IMR-90 (cell line): ENCODE measurements around the gene WDR45B. TPM values are rescaled to one million over a fixed set of nuclear protein-coding genes. Genes with fewer than 3 reads are reported as not detected.

ENCODE experiments used
- ATAC-seq: fragments of 200-7000 bp; cut with Tn5 transposase; 2 replicates; pipeline ENCODE4 v1.9.1; 2020; ENCODE audit warnings: low read depth, mild to moderate bottlenecking, moderate library complexity
- BruUV-seq: library from RNA; stranded (reverse); fragments of 400-500 nt; replicated peaks from 2 replicates; lab custom pipeline; 2021; lab: Mats Ljungman, UMichigan
- CTCF ChIA-PET: fragments of 300-600 bp; formaldehyde crosslinking; extraction: SDS; loops from one replicate; lab custom pipeline; 2021; ENCODE audit warnings: antibody characterized with exemption; lab: Yijun Ruan, JAX
- POLR2A ChIA-PET: fragments of 300-600 bp; sonication (Branson Sonifier 250); formaldehyde crosslinking; loops from one replicate; lab custom pipeline; 2022; ENCODE audit warnings: antibody characterized with exemption; ENCODE audit not compliant: unreplicated experiment; lab: Charles Lee
- DNase-seq: peaks from one replicate; pipeline ENCODE4 v3.0.0; 2013
- H2AFZ ChIP-seq: replicated peaks from 2 replicates; pipeline ENCODE3; 2013; ENCODE audit warnings: low read length, mild to moderate bottlenecking; ENCODE audit not compliant: poor library complexity
- H2AK5ac ChIP-seq: 2 replicates; pipeline ENCODE4 v1.6.1; 2013; ENCODE audit warnings: low read depth, low read length, inconsistent platforms
- H2AK9ac ChIP-seq: replicated peaks from 2 replicates; pipeline ENCODE3; 2013; ENCODE audit warnings: mild to moderate bottlenecking, low read depth, low read length, moderate library complexity; ENCODE audit not compliant: poor library complexity
- H2BK120ac ChIP-seq: 2 replicates; pipeline ENCODE4 v1.6.1; 2013; ENCODE audit warnings: low read depth, low read length, inconsistent platforms
- H2BK15ac ChIP-seq: 3 replicates; pipeline ENCODE4 v1.6.1; 2013; ENCODE audit warnings: low read depth, low read length, inconsistent platforms
- H2BK20ac ChIP-seq: 2 replicates; pipeline ENCODE4 v1.6.1; 2013; ENCODE audit warnings: low read depth, mild to moderate bottlenecking, inconsistent platforms, low read length, moderate library complexity
- H2BK5ac ChIP-seq: 2 replicates; pipeline ENCODE4 v1.6.1; 2013; ENCODE audit warnings: mild to moderate bottlenecking, low read depth, low read length, inconsistent platforms; ENCODE audit not compliant: poor library complexity, severe bottlenecking
- H3K14ac ChIP-seq: replicated peaks from 2 replicates; pipeline ENCODE4 v1.6.1; 2013; ENCODE audit warnings: low read depth, low read length, inconsistent platforms
- H3K18ac ChIP-seq: 2 replicates; pipeline ENCODE4 v1.6.1; 2013; ENCODE audit warnings: low read depth, low read length, control low read depth
- H3K23ac ChIP-seq: 2 replicates; pipeline ENCODE4 v1.6.1; 2013; ENCODE audit warnings: low read depth, low read length, inconsistent platforms
- H3K27ac ChIP-seq: 2 replicates; pipeline ENCODE4 v1.5.1; 2013; ENCODE audit warnings: mild to moderate bottlenecking, control low read depth, low read length; ENCODE audit not compliant: insufficient read depth
- H3K27me3 ChIP-seq: 2 replicates; pipeline ENCODE4 v1.6.1; 2013; ENCODE audit warnings: low read length; ENCODE audit not compliant: control insufficient read depth, insufficient read depth
- H3K36me3 ChIP-seq: 2 replicates; pipeline ENCODE4 v1.6.1; 2013; ENCODE audit warnings: low read length, mixed read lengths; ENCODE audit not compliant: control insufficient read depth, insufficient read depth
- H3K4ac ChIP-seq: 2 replicates; pipeline ENCODE4 v1.6.1; 2013; ENCODE audit warnings: low read depth, low read length, inconsistent platforms
- H3K4me1 ChIP-seq: 2 replicates; pipeline ENCODE4 v1.6.1; 2013; ENCODE audit warnings: low read length, mixed read lengths; ENCODE audit not compliant: control insufficient read depth, insufficient read depth
- H3K4me2 ChIP-seq: 2 replicates; pipeline ENCODE4 v1.6.1; 2013; ENCODE audit warnings: low read depth, mild to moderate bottlenecking, control low read depth, low read length, moderate library complexity
- H3K4me3 ChIP-seq: 2 replicates; pipeline ENCODE4 v1.5.1; 2013; ENCODE audit warnings: low read depth, mild to moderate bottlenecking, control low read depth, low read length, moderate library complexity; ENCODE audit not compliant: insufficient read depth
- H3K56ac ChIP-seq: 2 replicates; pipeline ENCODE4 v1.6.1; 2013; ENCODE audit warnings: low read length, inconsistent platforms; ENCODE audit not compliant: insufficient read depth; ENCODE audit errors: extremely low read depth
- H3K79me1 ChIP-seq, 2 experiments: 2 replicates each; pipeline ENCODE4 v1.6.1; 2013; ENCODE audit warnings: low read length in 2 of 2, inconsistent platforms in 1 of 2, low read depth in 1 of 2
- H3K9ac ChIP-seq: 2 replicates; pipeline ENCODE4 v1.6.1; 2013; ENCODE audit warnings: low read depth, low read length, control low read depth
- H3K9me1 ChIP-seq: 2 replicates; pipeline ENCODE4 v1.6.1; 2013; ENCODE audit warnings: low read length, inconsistent platforms; ENCODE audit not compliant: insufficient read depth
- H3K9me3 ChIP-seq: 2 replicates; pipeline ENCODE4 v1.6.1; 2013; ENCODE audit warnings: low read length; ENCODE audit not compliant: control insufficient read depth, insufficient read depth
- H4K20me1 ChIP-seq: 2 replicates; pipeline ENCODE4 v1.6.1; 2013; ENCODE audit warnings: low read length, inconsistent platforms; ENCODE audit not compliant: insufficient read depth
- H4K5ac ChIP-seq: 2 replicates; pipeline ENCODE4 v1.6.1; 2013; ENCODE audit warnings: mild to moderate bottlenecking, low read depth, low read length, control low read depth
- H4K8ac ChIP-seq, 2 experiments: 2 replicates each; pipeline ENCODE4 v1.6.1; 2013; ENCODE audit warnings: low read depth in 2 of 2, low read length in 2 of 2, control low read depth in 1 of 2, inconsistent platforms in 1 of 2
- H4K91ac ChIP-seq: 2 replicates; pipeline ENCODE4 v1.6.1; 2013; ENCODE audit warnings: low read depth, low read length, inconsistent platforms; ENCODE audit not compliant: insufficient read depth
- WGBS, 2 experiments: methylation state at CpG; one replicate each; pipeline versions ENCODE4 v1.1.5 to v1.1.7; 2013; ENCODE audit warnings: missing lambda C conversion rate in 2 of 2; ENCODE audit not compliant: insufficient read length in 1 of 2; ENCODE audit errors: extremely low coverage in 2 of 2; 5-methylcytosine and 5-hydroxymethylcytosine counted together
- dilution Hi-C: fragments of 300-500 bp; cut with HindIII; formaldehyde crosslinking; loops from one replicate; pipeline ENCODE4 v1.14.3; 2018; ENCODE audit warnings: low sequenced_read_pairs; ENCODE audit not compliant: unreplicated experiment
- in situ Hi-C: fragments of 300-500 bp; cut with MboI; formaldehyde crosslinking; loops from 3 replicates; pipeline ENCODE4 v1.14.3; 2019; ENCODE audit warnings: low sequenced_read_pairs, inconsistent platforms, mixed read lengths
- intact Hi-C: fragments of 100-400 bp; cut with micrococcal nuclease; formaldehyde crosslinking; loops from 2 replicates; pipeline ENCODE4 v1.10.0; 2022
- polyA plus RNA-seq, 3 experiments: library from polyadenylated mRNA; depleted of rRNA; stranded (reverse); fragments of >200 nt; gene quantifications; 2 replicates each; pipeline ENCODE4 v1.2.3, GENCODE V29; 2012; ENCODE audit warnings: low replicate concordance in 1 of 3
- total RNA-seq: library from RNA; depleted of rRNA; stranded (reverse); fragments of >200 nt; gene quantifications from 2 replicates; pipeline ENCODE4 v1.2.3, GENCODE V29; 2012
- TF ChIP-seq, protein P1 (sequence below): conservative IDR thresholded peaks from 2 replicates; pipeline ENCODE4 v1.5.1; 2012; ENCODE audit warnings: mild to moderate bottlenecking, low read depth, low read length, improper control_type of control experiment

The WDR45B gene
- total and polyA plus RNA-seq, 2 of the 4 experiments (the other 2 are of a cell fraction) = 98.2 to 110 TPM

DNA sequence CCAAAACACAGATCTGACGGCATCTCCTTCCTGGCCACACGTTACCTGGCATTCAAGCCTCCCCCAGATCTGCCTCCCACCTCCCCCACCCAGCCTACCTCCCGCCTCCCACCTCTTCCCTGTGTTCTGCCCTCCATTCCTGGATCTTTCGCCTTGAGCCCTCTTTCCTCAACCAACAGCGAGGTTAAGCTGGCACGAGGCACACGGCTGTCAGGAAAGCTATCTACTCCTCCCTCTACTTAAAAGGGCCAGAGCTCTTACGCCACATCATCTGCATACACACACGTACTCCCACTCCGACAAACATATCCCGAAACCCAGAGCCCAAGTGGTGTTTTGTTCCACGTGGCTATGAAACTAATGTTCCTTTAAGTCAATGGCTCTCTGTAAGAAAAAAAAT is 18.0 kb downstream of the WDR45B start:
- H3K56ac ChIP-seq = no peak overlapping the region
- no peaks in the 10 kb centered on the region for H3K4me1 ChIP-seq

More for the DNA sequence above, 18.0 kb downstream of the WDR45B start:
- 100% methylated on average over 4 of the region's 12 CpGs; no CpG with 5 or more reads in 1 of the 2 experiments for WGBS, 2 experiments
- dilution Hi-C loops (no loop called here), in situ Hi-C loops (no loop called here), intact Hi-C loops (no loop called here)
- Histone ChIP-seq H3K18ac (no peak overlapping the region), H3K9me3 (no peaks in the 10 kb centered on the region), H2BK15ac (no peak overlapping the region), H4K5ac (no peak overlapping the region), H3K79me1 (peaks cover 50 to 83% of the 10 kb centered on the region in 2 experiments), H4K8ac (no peak overlapping the region), H2AK9ac (no peak overlapping the region), H4K20me1 (peaks cover 67% of the 10 kb centered on the region), H2AK5ac (no peak overlapping the region), H3K9me1 (0 out of 2 replicates have a peak, but pooled peaks cover 7% of the 10 kb centered on the region), H3K4me3 (no peak overlapping the region), H2BK120ac (no peak overlapping the region), H3K4ac (no peak overlapping the region), H2BK5ac (no peak overlapping the region), H4K91ac (no peak overlapping the region), H3K27ac (no peak overlapping the region), H3K23ac (no peak overlapping the region), H2AFZ (no peak overlapping the region), H3K9ac (no peak overlapping the region), H2BK20ac (no peak overlapping the region), H3K36me3 (peaks cover 52% of the 10 kb centered on the region), H3K14ac (no peak overlapping the region), H3K4me2 (no peak overlapping the region), H3K27me3 (no peaks in the 10 kb centered on the region)
- TF ChIP-seq, protein P1, sequence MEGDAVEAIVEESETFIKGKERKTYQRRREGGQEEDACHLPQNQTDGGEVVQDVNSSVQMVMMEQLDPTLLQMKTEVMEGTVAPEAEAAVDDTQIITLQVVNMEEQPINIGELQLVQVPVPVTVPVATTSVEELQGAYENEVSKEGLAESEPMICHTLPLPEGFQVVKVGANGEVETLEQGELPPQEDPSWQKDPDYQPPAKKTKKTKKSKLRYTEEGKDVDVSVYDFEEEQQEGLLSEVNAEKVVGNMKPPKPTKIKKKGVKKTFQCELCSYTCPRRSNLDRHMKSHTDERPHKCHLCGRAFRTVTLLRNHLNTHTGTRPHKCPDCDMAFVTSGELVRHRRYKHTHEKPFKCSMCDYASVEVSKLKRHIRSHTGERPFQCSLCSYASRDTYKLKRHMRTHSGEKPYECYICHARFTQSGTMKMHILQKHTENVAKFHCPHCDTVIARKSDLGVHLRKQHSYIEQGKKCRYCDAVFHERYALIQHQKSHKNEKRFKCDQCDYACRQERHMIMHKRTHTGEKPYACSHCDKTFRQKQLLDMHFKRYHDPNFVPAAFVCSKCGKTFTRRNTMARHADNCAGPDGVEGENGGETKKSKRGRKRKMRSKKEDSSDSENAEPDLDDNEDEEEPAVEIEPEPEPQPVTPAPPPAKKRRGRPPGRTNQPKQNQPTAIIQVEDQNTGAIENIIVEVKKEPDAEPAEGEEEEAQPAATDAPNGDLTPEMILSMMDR = no peak
- POLR2A ChIA-PET = no interaction called here
- no TSS peak for BruUV-seq
- ATAC-seq (no peak), DNase-seq (no peak)
- CTCF ChIA-PET = no interaction called here
